ENCODE results near the gene PTTG1IP.

PTTG1IP gene

DNA sequence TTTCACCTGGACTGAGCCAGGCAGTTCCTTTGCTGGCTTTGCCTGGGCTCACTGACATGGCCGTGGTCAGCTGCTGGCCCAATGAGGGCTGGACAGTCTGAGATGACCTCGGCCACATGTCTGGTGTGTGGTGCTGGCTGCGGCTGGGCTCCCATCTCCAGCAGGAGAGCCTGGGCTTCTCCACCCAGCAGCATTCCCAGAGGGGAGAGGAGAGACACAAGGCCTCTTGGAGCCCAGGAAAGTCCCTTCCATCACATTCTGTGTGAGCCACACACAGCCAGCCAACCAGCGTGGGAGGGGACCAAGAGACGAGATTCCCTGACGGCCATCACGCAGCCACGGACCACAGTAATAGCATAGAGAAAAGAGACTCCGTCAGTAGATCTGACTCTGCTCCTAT, 34.5 kb downstream of the PTTG1IP start:
- TF ChIP-seq, protein P1, sequence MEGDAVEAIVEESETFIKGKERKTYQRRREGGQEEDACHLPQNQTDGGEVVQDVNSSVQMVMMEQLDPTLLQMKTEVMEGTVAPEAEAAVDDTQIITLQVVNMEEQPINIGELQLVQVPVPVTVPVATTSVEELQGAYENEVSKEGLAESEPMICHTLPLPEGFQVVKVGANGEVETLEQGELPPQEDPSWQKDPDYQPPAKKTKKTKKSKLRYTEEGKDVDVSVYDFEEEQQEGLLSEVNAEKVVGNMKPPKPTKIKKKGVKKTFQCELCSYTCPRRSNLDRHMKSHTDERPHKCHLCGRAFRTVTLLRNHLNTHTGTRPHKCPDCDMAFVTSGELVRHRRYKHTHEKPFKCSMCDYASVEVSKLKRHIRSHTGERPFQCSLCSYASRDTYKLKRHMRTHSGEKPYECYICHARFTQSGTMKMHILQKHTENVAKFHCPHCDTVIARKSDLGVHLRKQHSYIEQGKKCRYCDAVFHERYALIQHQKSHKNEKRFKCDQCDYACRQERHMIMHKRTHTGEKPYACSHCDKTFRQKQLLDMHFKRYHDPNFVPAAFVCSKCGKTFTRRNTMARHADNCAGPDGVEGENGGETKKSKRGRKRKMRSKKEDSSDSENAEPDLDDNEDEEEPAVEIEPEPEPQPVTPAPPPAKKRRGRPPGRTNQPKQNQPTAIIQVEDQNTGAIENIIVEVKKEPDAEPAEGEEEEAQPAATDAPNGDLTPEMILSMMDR (IDR thresholded peaks at IDR 0.05; ENCODE audit: low read length): no peak
- TF ChIP-seq EZH2 (IDR thresholded peaks at IDR 0.05; ENCODE audit: borderline replicate concordance, low read length): no peak
- Histone ChIP-seq H3K79me2 (ENCODE audit: insufficient read depth, low read length) (no peaks in the 10 kb centered on the region), H3K36me3 (ENCODE audit: insufficient read depth, low read length) (no peaks in the 10 kb centered on the region), H3K4me3 (ENCODE audit: low read depth, low read length, poor library complexity, severe bottlenecking) (no peak overlapping the region), H3K9ac (ENCODE audit: low read length) (no peak overlapping the region), H3F3A (ENCODE audit: insufficient read depth, low read length) (no peaks in the 10 kb centered on the region), H4K20me1 (ENCODE audit: insufficient read depth, low read length) (no peaks in the 10 kb centered on the region), H3K4me2 (ENCODE audit: low read length) (no peak overlapping the region), H2AFZ (ENCODE audit: low read length) (no peak overlapping the region), H3K27me3 (ENCODE audit: insufficient read depth, low read length) (0 out of 2 replicates have a peak, but pooled peaks cover 4% of the 10 kb centered on the region), H3K27ac (ENCODE audit: low read depth, low read length, poor library complexity, severe bottlenecking) (no peak overlapping the region), H3K9me3 (ENCODE audit: low read length) (no peaks in the 10 kb centered on the region), H3K9me2 (ENCODE audit: low read depth, low read length) (no peaks in the 10 kb centered on the region), H3K4me1 (ENCODE audit: insufficient read depth, low read length, severe bottlenecking) (no peaks in the 10 kb centered on the region)

DNA sequence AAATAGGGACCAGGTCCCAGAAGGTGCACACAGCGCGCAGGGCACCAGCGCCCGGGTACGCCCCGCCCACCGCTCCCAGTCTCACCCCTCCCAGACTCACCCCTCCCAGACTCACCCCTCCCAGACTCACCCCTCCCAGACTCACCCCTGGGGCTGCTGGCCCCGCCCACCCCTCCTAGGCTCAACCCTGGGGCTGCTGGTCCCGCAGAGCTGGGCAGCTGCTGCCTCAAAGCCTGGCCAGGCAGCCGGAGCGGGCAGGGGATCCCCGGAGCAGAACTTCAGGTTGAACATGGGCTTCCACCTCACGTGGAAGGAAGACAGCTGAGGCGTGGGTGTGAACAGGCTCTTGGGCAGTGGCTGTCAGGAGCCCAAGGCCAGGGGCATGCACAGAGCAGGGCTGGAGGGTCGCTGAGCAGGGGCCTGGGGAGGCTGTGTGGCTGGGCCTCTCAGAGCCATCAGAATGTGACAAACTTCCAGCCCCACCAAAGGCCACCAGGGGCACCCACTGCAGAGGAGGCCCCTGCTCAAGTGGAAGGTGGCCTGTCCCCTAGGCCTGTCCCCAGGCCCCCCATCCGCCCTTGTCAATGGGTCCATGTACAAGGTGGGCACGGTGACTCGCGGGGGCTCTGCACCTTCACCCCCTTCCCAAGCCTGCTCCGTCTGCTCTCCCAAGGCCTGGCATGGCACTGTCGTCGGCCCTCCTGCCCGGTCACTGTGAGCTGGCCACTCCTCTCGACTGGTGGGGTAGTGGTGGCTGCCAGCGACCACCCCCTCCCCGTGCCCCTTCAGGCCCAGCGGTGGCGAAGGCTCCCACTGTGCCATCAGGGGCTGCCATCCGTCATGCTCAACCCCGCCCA, 35.2 kb downstream of the PTTG1IP start:
- Histone ChIP-seq H2AFZ (ENCODE audit: low read length) (no peak overlapping the region), H3K27me3 (ENCODE audit: insufficient read depth, low read length) (0 out of 2 replicates have a peak, but pooled peaks cover 4% of the 10 kb centered on the region), H3K9me2 (ENCODE audit: low read depth, low read length) (no peaks in the 10 kb centered on the region), H3K4me1 (ENCODE audit: insufficient read depth, low read length, severe bottlenecking) (no peaks in the 10 kb centered on the region), H3K79me2 (ENCODE audit: insufficient read depth, low read length) (no peaks in the 10 kb centered on the region), H3K36me3 (ENCODE audit: insufficient read depth, low read length) (no peaks in the 10 kb centered on the region), H3K4me2 (ENCODE audit: low read length) (no peak overlapping the region), H3K27ac (ENCODE audit: low read depth, low read length, poor library complexity, severe bottlenecking) (no peak overlapping the region), H3F3A (ENCODE audit: insufficient read depth, low read length) (no peaks in the 10 kb centered on the region), H3K9me3 (ENCODE audit: low read length) (no peaks in the 10 kb centered on the region), H4K20me1 (ENCODE audit: insufficient read depth, low read length) (no peaks in the 10 kb centered on the region), H3K9ac (ENCODE audit: low read length) (no peak overlapping the region), H3K4me3 (ENCODE audit: low read depth, low read length, poor library complexity, severe bottlenecking) (no peak overlapping the region)
- TF ChIP-seq, protein P1 (IDR thresholded peaks at IDR 0.05; ENCODE audit: low read length): no peak
- no peak for TF ChIP-seq EZH2 (IDR thresholded peaks at IDR 0.05; ENCODE audit: borderline replicate concordance, low read length)

DNA sequence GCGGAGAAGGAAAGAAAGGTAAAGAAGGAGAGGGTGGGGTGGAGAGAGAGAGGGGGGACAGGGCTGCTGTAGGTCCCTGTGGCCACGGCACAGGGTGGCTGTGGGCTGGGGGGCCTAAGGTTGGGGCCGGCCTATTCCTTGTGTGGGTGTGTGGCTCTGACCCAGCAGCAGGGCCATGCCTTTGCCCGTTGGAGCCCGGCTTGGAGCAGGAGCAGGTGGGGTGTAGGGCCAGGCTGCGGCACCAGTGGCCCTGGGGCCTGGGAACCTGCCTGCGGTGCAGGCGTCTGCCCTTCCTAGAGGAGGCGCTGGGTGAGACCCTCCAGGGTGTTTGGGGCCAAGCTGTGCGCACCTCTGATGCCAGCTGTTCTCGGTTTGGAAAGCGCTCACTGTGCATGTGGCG, 36.0 kb downstream of the PTTG1IP start:
- no peak overlapping the region for H2AFZ ChIP-seq (ENCODE audit: low read length)
- no peaks in the 10 kb centered on the region for H3K36me3 ChIP-seq (ENCODE audit: insufficient read depth, low read length)
- H3K9me3 ChIP-seq (ENCODE audit: low read length): no peaks in the 10 kb centered on the region
- H3K4me3 ChIP-seq (ENCODE audit: low read depth, low read length, poor library complexity, severe bottlenecking): no peak overlapping the region
- H3K9ac ChIP-seq (ENCODE audit: low read length): no peak overlapping the region
- no peaks in the 10 kb centered on the region for H3K79me2 ChIP-seq (ENCODE audit: insufficient read depth, low read length)
- H3K4me2 ChIP-seq (ENCODE audit: low read length): no peak overlapping the region
- H3K4me1 ChIP-seq (ENCODE audit: insufficient read depth, low read length, severe bottlenecking): no peaks in the 10 kb centered on the region
- H4K20me1 ChIP-seq (ENCODE audit: insufficient read depth, low read length): no peaks in the 10 kb centered on the region
- H3F3A ChIP-seq (ENCODE audit: insufficient read depth, low read length): no peaks in the 10 kb centered on the region
- H3K27ac ChIP-seq (ENCODE audit: low read depth, low read length, poor library complexity, severe bottlenecking): no peak overlapping the region
- TF ChIP-seq EZH2 (IDR thresholded peaks at IDR 0.05; ENCODE audit: borderline replicate concordance, low read length): no peak
- TF ChIP-seq, protein P1 (IDR thresholded peaks at IDR 0.05; ENCODE audit: low read length): no peak
- H3K27me3 ChIP-seq (ENCODE audit: insufficient read depth, low read length): 0 out of 2 replicates have a peak, but pooled peaks cover 4% of the 10 kb centered on the region
- no peaks in the 10 kb centered on the region for H3K9me2 ChIP-seq (ENCODE audit: low read depth, low read length)

Measured in OCI-LY1 (cell line).